ENCODE data around the gene PDLIM1.

The PDLIM1 gene

DNA sequence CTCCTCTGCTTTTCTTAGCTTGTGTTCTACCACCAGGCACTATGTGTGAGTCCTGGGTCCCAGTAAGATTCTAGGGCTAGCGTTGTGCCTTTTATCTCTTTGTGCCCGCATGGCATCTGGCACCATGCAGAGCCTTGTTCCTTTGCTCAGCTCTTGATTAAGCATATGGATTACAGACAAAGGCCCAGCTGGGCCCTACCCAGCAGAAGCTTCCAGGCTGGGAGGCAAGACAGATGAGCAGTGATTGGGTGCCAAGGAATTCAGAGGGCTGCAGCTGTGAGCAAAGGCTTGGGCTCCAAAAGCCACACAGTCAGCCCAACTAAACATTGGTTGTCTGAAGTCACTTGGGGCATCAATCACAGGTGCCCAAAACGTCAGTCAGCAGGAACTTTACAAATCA, 94.8 kb downstream of the PDLIM1 start:
- no peak for DNase-seq

DNA sequence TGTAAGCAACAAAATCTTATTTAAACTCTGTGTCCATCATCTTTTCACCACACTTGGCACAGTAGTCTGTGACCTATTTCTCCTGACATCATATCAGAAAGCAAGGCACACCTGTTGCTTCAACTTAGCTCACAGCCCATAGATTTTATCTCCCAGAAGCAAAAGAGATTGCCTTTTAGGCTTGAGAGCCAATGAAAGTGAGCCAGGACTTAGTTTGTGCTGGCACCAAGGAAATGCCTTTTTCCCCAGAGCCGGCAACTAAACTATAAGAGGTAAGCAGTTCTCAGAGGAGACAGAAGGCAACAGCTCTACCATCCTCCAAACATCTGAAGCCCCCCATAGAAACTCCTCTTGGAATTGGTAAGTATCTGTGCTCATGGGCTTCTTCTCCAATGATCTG, 96.9 kb downstream of the PDLIM1 start, which contains the start of gene ACSM6:
ACSM6 (plus strand) TSS at position 295 of the 400 bp plus-strand sequence. CDS start 248 bp downstream, outside the sequence.
- no peak for DNase-seq

DNA sequence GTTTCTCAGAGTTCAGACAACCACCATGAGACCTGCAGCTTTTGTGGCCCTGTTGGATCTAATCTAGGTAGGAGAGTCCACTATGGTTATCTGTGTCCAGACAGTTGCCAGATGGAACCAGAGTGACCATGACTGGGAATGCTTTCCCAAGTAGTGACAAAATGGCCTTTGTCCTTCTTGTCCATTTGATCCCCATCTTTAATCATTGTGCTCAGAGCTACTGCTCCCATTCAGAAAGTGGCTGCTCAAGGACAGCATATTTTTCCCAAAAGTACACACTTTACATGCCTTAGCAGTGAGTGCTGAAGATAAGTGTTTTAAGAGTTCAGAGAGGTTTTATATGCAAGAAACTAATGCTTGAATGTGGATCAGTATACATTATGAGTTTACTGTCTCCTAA, 102.2 kb downstream of the PDLIM1 start:
- DNase-seq = no peak

DNA sequence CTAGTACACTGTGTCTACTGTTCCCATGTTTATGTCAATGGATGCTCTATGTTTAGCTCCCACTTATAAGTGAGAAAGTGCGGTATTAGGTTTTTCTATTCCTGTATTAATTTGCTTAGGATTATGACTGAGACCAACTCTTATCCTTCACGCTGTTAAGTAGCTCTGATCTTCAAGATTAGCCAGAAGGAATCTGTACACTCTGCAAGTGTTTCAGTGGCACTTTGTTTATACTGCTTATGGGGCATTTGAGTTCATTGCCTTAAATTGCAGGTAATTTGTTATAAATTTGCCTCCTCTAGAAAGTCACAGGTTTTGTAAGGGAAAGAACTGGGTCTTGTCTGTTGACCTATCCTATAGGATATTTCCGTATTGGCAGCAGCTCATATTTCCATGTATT, 103.2 kb downstream of the PDLIM1 start:
- no peak for DNase-seq
